Natural killer cell (primary cell): ENCODE results near the gene TTBK1. TPM values are rescaled to one million over a fixed set of nuclear protein-coding genes. Genes with fewer than 3 reads are reported as not detected.

Experiments used
- ATAC-seq, 3 donors: fragments of 150-1000 bp in 2 of 3; fragments of 200-7000 bp in 1 of 3; cut with Tn5 transposase; 1 replicate in 1 of 3; 2 replicates in 2 of 3; pipeline ENCODE4 v1.10.0; 2021; ENCODE audit warnings: mild to moderate bottlenecking in 2 of 3, moderate library complexity in 2 of 3
- DNase-seq, 2 donors: peaks; one replicate each; pipeline versions ENCODE4 v3.0.0 to v3.0.0-alpha.2; 2013 to 2021; ENCODE audit warnings: mixed read lengths in 1 of 2
- H3K27ac ChIP-seq: one replicate; pipeline ENCODE4 v1.5.1; 2013; ENCODE audit warnings: mild to moderate bottlenecking, low read length
- H3K27me3 ChIP-seq: one replicate; pipeline ENCODE4 v1.6.1; 2013; ENCODE audit warnings: low read length; ENCODE audit not compliant: control insufficient read depth, insufficient read depth
- H3K36me3 ChIP-seq: one replicate; pipeline ENCODE4 v1.6.1; 2013; ENCODE audit warnings: low read length; ENCODE audit not compliant: control insufficient read depth, insufficient read depth
- H3K4me1 ChIP-seq: one replicate; pipeline ENCODE4 v1.6.1; 2013; ENCODE audit warnings: low read length; ENCODE audit not compliant: control insufficient read depth, insufficient read depth
- H3K4me3 ChIP-seq: one replicate; pipeline ENCODE4 v1.5.1; 2013; ENCODE audit warnings: low read length
- H3K9me3 ChIP-seq: one replicate; pipeline ENCODE4 v1.6.1; 2013; ENCODE audit warnings: low read length; ENCODE audit not compliant: control insufficient read depth, insufficient read depth
- H3K27ac Mint-ChIP-seq, 2 donors: one replicate each; pipeline ENCODE4 v1.8.0; 2022; ENCODE audit warnings: mild to moderate bottlenecking in 2 of 2, mixed read lengths in 2 of 2, moderate library complexity in 1 of 2
- H3K27me3 Mint-ChIP-seq, 2 donors: one replicate each; pipeline ENCODE4 v1.8.0; 2022; ENCODE audit warnings: low read depth in 2 of 2, mixed read lengths in 2 of 2
- H3K36me3 Mint-ChIP-seq: one replicate; pipeline ENCODE4 v1.8.0; 2022; ENCODE audit warnings: mixed read lengths
- H3K4me1 Mint-ChIP-seq, 2 donors: one replicate each; pipeline ENCODE4 v1.8.0; 2022; ENCODE audit warnings: mixed read lengths in 2 of 2
- H3K4me3 Mint-ChIP-seq: one replicate; pipeline ENCODE4 v1.8.0; 2022; ENCODE audit warnings: mild to moderate bottlenecking, moderate library complexity, mixed read lengths
- H3K9me3 Mint-ChIP-seq, 2 donors: one replicate each; pipeline ENCODE4 v1.8.0; 2022; ENCODE audit warnings: mixed read lengths in 2 of 2
- CTCF ChIP-seq: fragments of 200-600 bp; IDR thresholded peaks from one replicate; pipeline ENCODE4 v1.8.0; 2022; ENCODE audit warnings: antibody characterized with exemption
- WGBS: methylation state at CpG from one replicate; pipeline ENCODE4 v1.1.7; 2013; ENCODE audit warnings: missing lambda C conversion rate; ENCODE audit not compliant: insufficient coverage; 5-methylcytosine and 5-hydroxymethylcytosine counted together
- intact Hi-C: fragments of 100-400 bp; cut with micrococcal nuclease; formaldehyde crosslinking; loops from one replicate; pipeline ENCODE4 v1.14.2; 2022
- total RNA-seq, 4 donors: library from RNA; stranded (reverse); fragments of 120-200 nt in 1 of 4; gene quantifications; one replicate each; pipeline versions ENCODE4 v1.2.3 to v1.2.4, GENCODE V29; 2013 to 2022

TTBK1 gene
- total RNA-seq, 3 donors from 2014 or later (not counting 1 experiment from before 2014, with no cell fraction given), result 0.07 TPM; not detected in 2

GRCh38 chr6:43199912-43200311 lies 43.4 kb upstream of the TTBK1 start:
- Mint-ChIP-seq H3K9me3 (no peaks in the 10 kb centered on the region), H3K4me1 (no peaks in the 10 kb centered on the region), H3K4me3 (no peak overlapping the region), H3K36me3 (peaks cover 10% of the 10 kb centered on the region), H3K27ac (no peak overlapping the region), H3K27me3 (no peaks in the 10 kb centered on the region)
- no peak for TF ChIP-seq CTCF
- H3K9me3 ChIP-seq, result no peaks in the 10 kb centered on the region
- H3K27ac ChIP-seq, result no peak overlapping the region
- peaks cover 37% of the 10 kb centered on the region for H3K36me3 ChIP-seq
- no peaks in the 10 kb centered on the region for H3K4me1 ChIP-seq
- DNase-seq (no peak), ATAC-seq (no peak)
- WGBS, result 92% methylated on average over 4 of the region's 6 CpGs
- intact Hi-C loops, result no loop called here
- no peak overlapping the region for H3K4me3 ChIP-seq
- H3K27me3 ChIP-seq, result no peaks in the 10 kb centered on the region

DNA sequence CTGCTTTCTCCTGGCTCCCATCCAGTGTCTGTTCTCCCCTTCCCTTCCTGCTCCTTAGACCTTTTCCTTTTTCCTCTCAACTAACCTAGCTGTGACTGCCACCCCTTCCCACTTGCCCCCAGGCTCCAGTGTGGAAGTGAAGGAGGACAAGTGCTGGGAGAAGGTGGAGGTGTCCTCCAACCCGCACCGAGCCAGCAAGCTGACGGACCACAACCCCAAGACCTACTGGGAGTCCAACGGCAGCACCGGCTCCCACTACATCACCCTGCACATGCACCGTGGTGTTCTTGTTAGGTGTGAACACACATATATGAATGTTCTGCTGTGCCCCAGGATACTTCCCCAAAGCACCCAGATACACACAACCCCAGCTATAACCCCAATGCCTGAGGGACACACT lies 42.7 kb upstream of the TTBK1 start:
- Histone ChIP-seq H3K4me3 (no peak overlapping the region), H3K9me3 (no peaks in the 10 kb centered on the region), H3K27me3 (no peaks in the 10 kb centered on the region), H3K27ac (no peak overlapping the region), H3K4me1 (no peaks in the 10 kb centered on the region), H3K36me3 (peaks cover 31% of the 10 kb centered on the region)
- WGBS, result 96% methylated on average over 6 of the region's 6 CpGs
- peaks cover 0 to 5% of the 10 kb centered on the region in 2 donors for H3K4me1 Mint-ChIP-seq
- TF ChIP-seq CTCF, result no peak
- intact Hi-C loops, result no loop called here
- H3K9me3 Mint-ChIP-seq, result no peaks in the 10 kb centered on the region
- no peak overlapping the region for H3K4me3 Mint-ChIP-seq
- no peaks in the 10 kb centered on the region for H3K27me3 Mint-ChIP-seq
- H3K36me3 Mint-ChIP-seq, result peaks cover 10% of the 10 kb centered on the region
- no peak overlapping the region for H3K27ac Mint-ChIP-seq
- DNase-seq (no peak), ATAC-seq (no peak)

GRCh38 chr6:43202451-43202850 lies 40.8 kb upstream of the TTBK1 start:
- no peak overlapping the region for H3K4me3 Mint-ChIP-seq
- no peaks in the 10 kb centered on the region for H3K27me3 ChIP-seq
- no peak for TF ChIP-seq CTCF
- no peak overlapping the region for H3K27ac ChIP-seq
- intact Hi-C loops, result no loop called here
- 96% methylated on average over 5 of the region's 5 CpGs for WGBS
- H3K9me3 Mint-ChIP-seq, result no peaks in the 10 kb centered on the region
- no peak for ATAC-seq
- H3K27me3 Mint-ChIP-seq, result no peaks in the 10 kb centered on the region
- H3K36me3 ChIP-seq, result peaks cover 19% of the 10 kb centered on the region
- peaks cover 0 to 5% of the 10 kb centered on the region in 2 donors for H3K4me1 Mint-ChIP-seq
- no peak overlapping the region for H3K4me3 ChIP-seq
- no peak overlapping the region for H3K27ac Mint-ChIP-seq
- no peaks in the 10 kb centered on the region for H3K9me3 ChIP-seq
- H3K4me1 ChIP-seq, result no peaks in the 10 kb centered on the region
- no peaks in the 10 kb centered on the region for H3K36me3 Mint-ChIP-seq
- DNase-seq, result no peak

GRCh38 chr6:43203029-43203717 lies 40.1 kb upstream of the TTBK1 start:
- Histone ChIP-seq H3K27ac (no peak overlapping the region), H3K4me1 (no peaks in the 10 kb centered on the region), H3K9me3 (no peaks in the 10 kb centered on the region), H3K4me3 (no peak overlapping the region), H3K36me3 (peaks cover 19% of the 10 kb centered on the region), H3K27me3 (no peaks in the 10 kb centered on the region)
- Mint-ChIP-seq H3K4me1 (peaks cover 0 to 5% of the 10 kb centered on the region in 2 donors), H3K27me3 (no peaks in the 10 kb centered on the region), H3K4me3 (no peak overlapping the region), H3K36me3 (no peaks in the 10 kb centered on the region), H3K9me3 (no peaks in the 10 kb centered on the region), H3K27ac (no peak overlapping the region)
- DNase-seq, result no peak
- 97% methylated on average over 17 of the region's 17 CpGs for WGBS
- no peak for ATAC-seq
- TF ChIP-seq CTCF, result no peak
- intact Hi-C loops, result no loop called here
